GM12891 (cell line): ENCODE measurements around the gene ID3.

Experiments
- DNase-seq: peaks from one replicate; pipeline ENCODE4 v3.0.0; 2011; ENCODE audit warnings: low spot score; ENCODE audit not compliant: insufficient read length
- FAIRE-seq: peaks from 2 replicates; lab custom pipeline; 2011; peaks lifted over from hg19 to GRCh38; lab: Jason Lieb, UNC
- PAX5 ChIP-seq: IDR thresholded peaks from 2 replicates; pipeline ENCODE4 v1.6.1; 2011; ENCODE audit warnings: low read length, moderate library complexity, mild to moderate bottlenecking; ENCODE audit not compliant: insufficient read depth, severe bottlenecking
- POLR2A ChIP-seq: IDR thresholded peaks from 2 replicates; pipeline ENCODE4 v1.6.1; 2011; ENCODE audit warnings: low read depth, low read length, control low read depth
- POLR2AphosphoS5 ChIP-seq: IDR thresholded peaks from 2 replicates; pipeline ENCODE4 v1.6.1; 2011; ENCODE audit warnings: low read depth, low read length, control low read depth
- POU2F2 ChIP-seq: IDR thresholded peaks from 2 replicates; pipeline ENCODE4 v1.6.1; 2011; ENCODE audit warnings: low read depth, mild to moderate bottlenecking, control low read depth, low read length, moderate library complexity
- SPI1 ChIP-seq: IDR thresholded peaks from 2 replicates; pipeline ENCODE4 v1.6.1; 2011; ENCODE audit warnings: low read depth, low read length, control low read depth
- TAF1 ChIP-seq: IDR thresholded peaks from 2 replicates; pipeline ENCODE4 v1.6.1; 2011; ENCODE audit warnings: low read depth, low read length, control low read depth

The ID3 gene

DNA sequence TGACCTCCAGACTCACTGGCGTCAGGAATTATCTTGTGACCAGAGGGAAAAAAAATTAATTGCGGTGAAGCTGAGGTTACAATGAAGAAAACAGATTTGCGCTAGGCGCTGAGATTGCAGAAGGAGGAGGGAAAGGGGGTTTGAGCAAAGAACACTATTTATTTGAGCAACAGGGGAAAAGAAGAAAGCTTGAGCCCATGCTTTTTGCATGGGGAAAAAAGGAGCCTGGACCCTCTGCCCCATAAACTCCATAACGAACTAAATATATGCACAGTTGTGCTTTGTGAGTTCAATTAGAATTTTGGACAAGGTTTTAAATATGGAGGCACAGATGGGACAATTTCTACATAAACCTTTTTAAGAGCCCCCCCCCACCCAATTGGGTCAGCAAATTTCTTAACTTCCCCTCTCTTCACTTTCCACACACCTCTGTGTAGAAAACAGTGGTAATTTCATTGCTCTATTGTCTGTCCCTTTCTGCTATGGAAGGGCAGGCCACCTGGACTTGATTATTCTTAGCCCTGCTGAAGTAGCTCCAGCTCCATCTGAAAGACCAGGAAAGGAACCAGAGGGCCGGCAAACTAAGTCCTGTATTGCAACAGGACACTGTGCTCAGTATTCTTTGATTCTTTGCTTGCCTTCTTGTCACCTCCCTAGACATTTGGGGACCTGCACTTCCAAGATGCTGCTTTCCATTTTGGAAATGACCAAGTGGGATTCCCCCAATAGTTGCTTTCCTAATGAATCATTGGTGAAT lies 862 bp upstream of the ID3 start:
- no peak for DNase-seq
- TF ChIP-seq POLR2A: no peak
- no peak for TF ChIP-seq SPI1
- no peak for TF ChIP-seq POU2F2
- no peak for TF ChIP-seq TAF1
- no peak for TF ChIP-seq POLR2AphosphoS5
- TF ChIP-seq PAX5: no peak
- FAIRE-seq: no peak

DNA sequence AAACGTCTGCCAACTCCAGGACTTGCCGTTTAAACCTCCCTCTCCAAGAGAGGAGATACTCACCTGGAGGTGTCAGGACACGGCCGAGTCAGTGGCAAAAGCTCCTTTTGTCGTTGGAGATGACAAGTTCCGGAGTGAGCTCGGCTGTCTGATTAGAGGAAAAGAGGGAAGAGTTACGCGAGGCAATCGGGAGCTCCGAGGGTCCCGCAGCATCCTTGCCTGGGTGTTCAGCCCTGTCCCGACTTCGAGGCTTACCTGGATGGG lies 497 bp downstream of the ID3 start:
- TF ChIP-seq POU2F2 (no peak), POLR2A (no peak), TAF1 (no peak), PAX5 (no peak), SPI1 (no peak), POLR2AphosphoS5 (no peak)
- FAIRE-seq (no peak), DNase-seq (no peak)

DNA sequence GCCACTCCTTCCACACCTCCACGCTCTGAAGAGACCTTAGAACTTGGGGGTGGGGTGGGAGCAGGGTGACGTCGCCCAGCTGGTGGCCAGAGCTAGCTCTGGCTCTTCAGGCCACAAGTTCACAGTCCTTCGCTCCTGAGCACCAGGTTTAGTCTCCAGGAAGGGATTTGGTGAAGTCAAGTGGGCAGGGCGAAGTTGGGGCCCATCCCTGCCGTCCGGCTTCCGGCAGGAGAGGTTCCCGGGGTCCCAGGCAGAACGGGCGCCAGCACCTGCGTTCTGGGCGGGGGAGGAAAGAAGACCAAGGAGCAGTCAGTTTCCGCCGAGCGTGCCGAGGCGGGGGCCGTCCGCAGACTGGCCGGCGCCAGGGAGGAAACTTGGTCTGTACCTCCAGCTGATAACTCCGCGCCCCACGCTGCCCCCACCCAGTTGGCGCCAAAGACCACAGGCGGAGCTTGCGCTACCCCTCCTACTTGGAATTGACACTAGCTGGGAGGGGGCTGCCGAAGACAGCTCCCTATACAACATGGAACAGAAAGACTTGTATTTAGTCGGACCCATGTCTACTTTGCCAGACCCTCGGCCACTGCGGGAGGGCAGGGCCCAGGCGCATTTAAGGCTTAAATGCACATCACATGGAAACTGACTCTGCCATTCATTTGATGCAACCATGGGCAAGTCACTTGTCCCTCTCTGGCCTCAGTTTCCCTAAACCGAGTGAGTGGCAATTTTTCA lies 995 bp downstream of the ID3 start:
- TF ChIP-seq POLR2AphosphoS5 (peak; percentile 45; the same call in 1 of the 2 replicates), POLR2A (peak; percentile 50; the same call in 1 of the 2 replicates), PAX5 (no peak), SPI1 (no peak), TAF1 (no peak), POU2F2 (peak; percentile 9; the same call in 1 of the 2 replicates)
- peak; percentile 58 for FAIRE-seq
- DNase-seq: no peak

DNA sequence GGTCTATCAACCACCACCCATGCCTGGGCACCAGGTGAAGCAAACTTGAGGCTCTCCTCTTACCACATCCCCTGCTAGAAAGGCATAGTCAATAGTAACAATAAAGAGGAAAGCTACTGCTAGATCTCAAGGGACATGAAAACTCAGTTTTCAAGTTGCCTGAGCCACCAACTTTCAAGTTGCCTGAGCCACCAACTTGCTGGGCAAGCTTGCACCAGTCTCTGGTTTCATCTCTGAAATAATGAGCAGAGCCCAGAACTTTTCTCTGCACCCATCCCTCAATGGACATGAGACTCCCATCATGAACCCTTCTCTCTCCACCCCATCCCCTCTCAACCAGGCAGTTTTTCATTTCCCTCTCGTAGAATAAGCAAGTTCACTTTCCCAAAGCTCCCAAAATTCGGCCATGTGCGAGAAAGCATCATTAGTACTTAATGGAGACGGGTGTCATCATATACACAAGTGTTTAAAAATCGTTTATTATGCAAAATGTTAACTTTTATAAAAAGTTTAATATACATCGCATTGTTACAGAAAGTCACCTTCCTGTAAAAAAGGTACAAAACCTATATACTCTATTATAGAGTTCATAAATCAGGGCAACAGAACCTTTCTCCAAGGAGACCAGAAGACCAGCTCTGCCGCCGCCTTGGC lies 1.7 kb downstream of the ID3 start:
- TF ChIP-seq POLR2A (peak; percentile 59), POLR2AphosphoS5 (no peak), TAF1 (no peak), POU2F2 (no peak; the same call in 1 of the 2 replicates), SPI1 (no peak)
- DNase-seq (no peak), FAIRE-seq (no peak)

DNA sequence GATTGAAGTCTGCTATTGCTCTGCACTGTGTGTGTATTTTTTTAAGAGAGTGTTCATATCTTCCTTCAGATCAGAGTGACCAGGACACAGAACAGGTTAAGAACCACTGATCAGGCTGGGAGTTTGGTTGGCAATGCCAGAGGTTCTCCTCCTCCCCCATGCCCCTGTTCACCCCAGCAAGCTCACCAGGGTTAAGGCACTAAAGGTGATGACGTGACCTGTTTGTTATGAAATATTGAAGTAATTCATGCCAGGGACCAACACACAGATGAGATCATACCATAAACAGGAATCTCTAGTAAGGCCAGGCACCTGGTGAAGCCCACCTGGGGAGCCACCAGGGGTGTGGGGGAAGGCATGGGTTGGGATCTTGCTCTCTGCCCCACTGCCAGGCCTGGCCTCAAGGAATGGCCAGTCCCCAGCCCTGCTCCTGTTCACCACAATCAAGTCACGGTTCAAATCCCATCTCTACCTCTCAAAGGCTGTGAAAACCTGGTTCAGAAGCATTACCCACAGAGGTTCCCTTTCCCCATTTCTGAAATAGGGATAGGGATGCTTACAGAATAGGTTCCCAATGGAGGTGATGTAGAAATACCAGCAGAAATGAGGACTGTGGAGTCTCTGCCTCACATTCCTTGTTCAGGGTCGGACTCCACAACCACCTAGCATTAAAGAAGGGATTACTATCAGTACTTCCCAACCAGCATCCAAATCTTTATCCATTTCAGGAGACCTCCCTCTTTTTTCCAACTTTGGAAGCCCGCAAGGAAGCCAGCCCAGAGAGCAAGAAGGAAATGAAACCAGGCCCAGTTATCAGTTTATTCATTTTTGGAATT lies 2.4 kb downstream of the ID3 start:
- TF ChIP-seq POLR2AphosphoS5 (peak; percentile 48; the same call in 1 of the 2 replicates), SPI1 (peak; percentile 76), TAF1 (no peak), POU2F2 (no peak; the same call in 1 of the 2 replicates), POLR2A (no peak; the same call in 1 of the 2 replicates), PAX5 (no peak)
- no peak for DNase-seq
- FAIRE-seq: no peak

DNA sequence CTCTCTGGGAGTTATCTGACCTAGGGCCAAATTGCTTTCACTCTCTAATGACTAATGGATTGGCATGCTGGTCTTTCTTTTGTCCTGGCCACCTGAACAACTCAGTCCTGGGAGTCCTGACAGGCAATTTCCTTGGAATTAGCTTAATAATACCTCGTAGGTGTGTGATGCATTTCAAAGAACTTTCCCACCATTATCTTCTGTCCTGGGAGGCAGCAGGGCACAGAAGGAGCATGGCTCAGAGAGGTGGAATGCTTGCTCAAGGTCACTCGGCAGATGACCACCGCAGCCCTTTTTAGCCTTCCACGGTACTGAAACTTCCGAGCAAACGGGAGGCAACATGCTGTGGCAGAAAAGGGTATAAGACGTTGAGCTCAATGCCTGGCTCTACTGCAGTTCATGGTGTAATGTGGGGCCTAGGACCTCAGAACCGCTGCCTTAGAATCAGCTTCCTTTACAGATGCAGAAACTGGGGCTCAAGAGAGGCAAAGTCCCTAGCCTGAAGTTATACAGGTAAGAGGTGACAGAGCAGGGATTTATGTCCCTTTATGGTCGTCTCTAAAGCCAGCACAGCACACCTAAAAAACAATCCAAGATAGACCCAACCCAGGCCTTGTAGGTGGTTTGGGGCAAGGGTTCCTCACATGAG lies 3.2 kb downstream of the ID3 start:
- TF ChIP-seq SPI1 (no peak), TAF1 (no peak), POU2F2 (no peak), POLR2AphosphoS5 (no peak), PAX5 (no peak), POLR2A (no peak)
- DNase-seq (no peak), FAIRE-seq (no peak)

DNA sequence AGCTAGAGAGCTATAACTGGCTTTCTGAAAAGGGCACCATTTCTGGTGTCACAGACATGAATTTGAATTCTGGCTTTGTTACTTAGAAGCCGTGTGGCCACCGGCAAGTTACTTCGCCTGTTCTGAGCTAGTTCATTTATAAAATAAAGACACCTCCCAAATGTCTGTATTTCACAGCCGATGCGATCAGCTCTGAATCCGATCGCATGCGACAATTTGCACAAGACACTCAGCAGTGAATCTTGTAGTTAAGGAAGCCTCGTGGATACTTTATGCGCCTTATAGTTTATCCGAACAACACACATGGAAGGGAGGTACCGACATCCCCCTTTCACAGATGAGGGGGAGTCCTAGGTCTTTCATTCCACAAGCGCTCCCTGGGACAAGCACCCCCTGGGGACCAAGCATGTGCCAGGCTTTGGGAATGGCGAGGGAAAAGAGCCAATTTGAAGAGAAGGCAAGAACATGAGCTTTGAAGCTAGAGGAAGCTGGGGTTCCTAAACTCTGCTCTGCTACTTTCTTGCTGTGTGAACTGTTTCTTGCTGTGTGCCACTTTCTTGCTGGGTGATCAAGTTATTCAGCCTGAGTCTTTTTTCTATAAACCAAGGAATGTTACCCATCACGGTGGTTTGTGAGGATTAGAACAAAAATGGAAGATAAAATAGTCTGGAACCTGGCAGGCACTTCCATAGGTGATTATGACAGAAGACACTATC lies 3.9 kb downstream of the ID3 start:
- FAIRE-seq (no peak), DNase-seq (no peak)
- no peak for TF ChIP-seq POU2F2
